Measurements from ENCODE around the gene MMP17.

The MMP17 gene

DNA sequence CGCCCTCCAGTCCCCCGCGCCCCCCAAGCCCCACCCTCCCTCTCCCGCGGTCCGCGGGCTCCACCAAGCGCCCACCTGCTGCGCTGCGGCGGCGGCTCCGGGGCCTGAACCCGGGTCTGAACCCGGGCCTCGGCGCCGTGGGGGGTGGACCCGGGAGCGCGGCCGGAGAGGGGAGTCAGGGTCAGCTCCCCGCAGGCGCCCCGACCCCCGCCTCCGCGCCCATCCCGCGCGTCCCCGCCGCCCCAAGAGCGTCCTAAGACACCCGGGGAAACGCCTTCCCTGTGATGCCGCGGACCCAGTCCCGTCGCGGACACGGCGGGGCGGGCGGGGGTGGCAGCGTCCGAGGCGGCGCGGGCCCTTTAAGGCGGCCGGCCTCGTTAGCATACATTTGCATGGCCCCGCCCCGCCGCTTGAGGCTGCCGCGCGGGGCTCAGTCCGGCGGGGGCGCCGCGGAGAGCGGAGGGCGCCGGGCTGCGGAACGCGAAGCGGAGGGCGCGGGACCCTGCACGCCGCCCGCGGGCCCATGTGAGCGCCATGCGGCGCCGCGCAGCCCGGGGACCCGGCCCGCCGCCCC, at the start of gene MMP17:
MMP17 (plus strand) TSS at position 433 of the 574 bp plus-strand sequence; CDS start at position 535, 102 bp downstream.
- no peak for DNase-seq

- no peak for DNase-seq
These were observed 49.2 kb upstream of the MMP17 start for GRCh38 chr12:131779027-131779426.

- DNase-seq, result no peak
These were observed 46.1 kb upstream of the MMP17 start for GRCh38 chr12:131782061-131782460.

DNA sequence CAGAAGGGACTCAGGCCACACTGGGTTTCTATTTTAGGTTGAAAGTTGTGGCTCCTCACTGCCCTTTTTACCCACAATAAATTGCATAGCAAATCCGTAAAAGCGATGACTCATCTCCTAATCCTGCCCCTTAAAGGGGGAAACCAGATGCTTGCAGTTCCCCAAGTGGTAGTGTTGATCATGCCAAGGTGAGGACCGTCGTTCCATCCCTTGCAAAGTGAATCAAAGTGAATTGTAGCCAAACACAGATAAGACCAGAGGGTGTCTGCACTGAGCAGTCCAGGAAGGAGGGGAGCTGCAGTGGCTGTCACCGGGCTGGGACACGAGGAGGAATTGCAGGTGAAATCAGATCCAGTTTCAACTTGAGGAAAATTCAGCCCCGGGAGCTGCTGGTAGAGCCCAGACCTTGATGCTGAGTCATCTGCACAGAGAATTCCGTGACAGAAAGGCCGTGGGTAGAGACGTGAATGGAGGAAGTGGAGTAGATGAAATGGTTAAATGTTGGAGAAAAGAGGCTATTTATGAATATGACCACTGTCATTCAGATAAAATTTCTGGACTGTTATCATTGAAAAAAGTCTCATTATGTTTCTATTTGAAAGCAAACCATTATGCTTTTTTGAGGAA, 44.2 kb upstream of the MMP17 start:
- no peak for DNase-seq

GRCh38 chr12:131784909-131785762, 43.1 kb upstream of the MMP17 start:
- no peak for DNase-seq

DNA sequence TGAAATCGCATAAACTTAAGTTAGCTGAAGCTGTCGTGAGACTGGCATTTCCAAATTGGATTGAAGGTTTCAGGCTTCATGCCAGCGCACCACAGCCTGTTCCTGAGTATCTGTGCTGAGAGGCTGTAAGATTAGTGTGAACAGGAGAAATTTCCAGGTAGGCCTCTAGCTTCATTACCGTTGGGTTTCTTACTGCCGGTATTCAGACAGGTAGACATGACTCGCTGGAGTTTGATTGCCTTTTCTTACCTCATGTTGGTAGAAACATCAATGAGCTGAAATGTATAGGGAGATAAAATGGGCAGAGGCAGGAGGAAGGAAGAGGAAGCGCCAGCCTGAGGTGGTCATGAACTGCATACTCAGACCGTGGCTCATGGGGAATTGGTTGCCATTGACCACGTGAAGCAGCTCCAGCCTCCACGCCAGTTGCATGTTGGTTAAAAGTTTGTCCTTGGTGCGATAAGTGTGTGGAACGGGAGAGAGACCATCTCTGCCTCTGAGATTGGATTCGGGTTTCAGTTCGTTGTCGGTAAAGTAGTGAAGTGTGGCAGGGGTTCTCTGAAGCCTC, 42.3 kb upstream of the MMP17 start:
- no peak for DNase-seq

- DNase-seq, result no peak
These were observed 41.9 kb upstream of the MMP17 start for GRCh38 chr12:131786331-131786730.

DNA sequence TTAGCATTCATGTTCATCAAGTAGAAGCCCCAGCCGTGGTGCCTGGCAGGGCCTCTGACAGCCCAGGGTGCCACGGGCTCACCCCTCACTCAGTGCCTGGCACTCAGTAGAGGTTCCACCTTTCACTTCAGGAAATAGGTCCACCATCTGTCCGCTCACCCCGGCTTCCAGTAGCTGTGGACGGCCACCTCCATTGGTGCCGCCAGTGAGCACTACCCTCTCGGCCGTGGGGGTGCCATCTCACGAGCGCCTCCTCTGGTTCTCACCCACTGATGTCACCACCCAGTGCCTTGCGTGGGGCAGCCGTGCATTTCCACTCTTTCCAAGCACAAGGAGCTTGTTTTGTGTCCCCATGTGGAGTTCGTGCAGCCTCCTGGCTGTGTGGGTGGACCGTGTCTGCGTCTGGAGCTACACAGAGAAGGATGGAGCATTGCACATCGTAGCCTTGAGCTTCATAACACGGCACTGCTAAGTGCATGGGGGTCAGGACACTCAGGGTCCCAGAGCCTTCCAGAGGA, 41.0 kb upstream of the MMP17 start:
- no peak for DNase-seq

DNA sequence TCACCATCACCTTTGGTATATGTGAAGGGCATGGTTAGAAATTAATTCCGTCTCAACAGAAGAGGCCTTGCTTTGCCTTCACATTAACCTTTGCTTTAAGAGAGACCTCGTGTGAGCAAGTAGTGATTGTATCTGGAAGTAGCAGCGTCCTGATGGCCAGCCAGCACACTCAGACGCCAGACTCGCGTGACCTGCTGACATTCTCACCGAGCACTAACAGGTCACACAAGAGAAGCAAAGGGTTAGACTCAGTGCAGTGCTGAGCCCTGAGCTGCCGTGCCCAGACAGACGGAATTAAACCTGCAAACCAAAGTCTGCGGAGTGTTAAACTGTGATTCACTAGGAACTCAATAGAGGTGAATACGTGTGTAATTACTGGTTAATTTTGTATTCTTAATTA, 40.1 kb upstream of the MMP17 start:
- DNase-seq, result no peak

DNA sequence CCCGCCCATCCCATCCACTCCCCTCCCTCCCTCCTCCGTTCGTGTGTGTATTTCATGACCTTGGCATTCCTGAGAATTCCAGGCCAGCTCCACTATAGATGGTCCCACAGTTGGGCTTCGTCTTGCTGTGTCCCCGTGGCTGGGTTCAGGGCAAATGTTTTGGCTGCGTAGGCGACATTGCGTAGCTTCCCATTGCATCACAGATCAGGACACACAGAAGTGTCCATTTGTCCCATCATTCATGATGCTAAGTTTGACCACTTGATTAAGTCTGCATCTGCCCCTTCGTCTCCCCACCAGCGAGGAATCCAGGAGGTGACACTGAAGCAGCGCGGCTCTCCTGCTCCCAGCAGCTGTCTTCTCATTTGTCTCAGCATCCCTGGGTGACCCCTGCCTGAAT, 38.6 kb upstream of the MMP17 start:
- no peak for DNase-seq

DNA sequence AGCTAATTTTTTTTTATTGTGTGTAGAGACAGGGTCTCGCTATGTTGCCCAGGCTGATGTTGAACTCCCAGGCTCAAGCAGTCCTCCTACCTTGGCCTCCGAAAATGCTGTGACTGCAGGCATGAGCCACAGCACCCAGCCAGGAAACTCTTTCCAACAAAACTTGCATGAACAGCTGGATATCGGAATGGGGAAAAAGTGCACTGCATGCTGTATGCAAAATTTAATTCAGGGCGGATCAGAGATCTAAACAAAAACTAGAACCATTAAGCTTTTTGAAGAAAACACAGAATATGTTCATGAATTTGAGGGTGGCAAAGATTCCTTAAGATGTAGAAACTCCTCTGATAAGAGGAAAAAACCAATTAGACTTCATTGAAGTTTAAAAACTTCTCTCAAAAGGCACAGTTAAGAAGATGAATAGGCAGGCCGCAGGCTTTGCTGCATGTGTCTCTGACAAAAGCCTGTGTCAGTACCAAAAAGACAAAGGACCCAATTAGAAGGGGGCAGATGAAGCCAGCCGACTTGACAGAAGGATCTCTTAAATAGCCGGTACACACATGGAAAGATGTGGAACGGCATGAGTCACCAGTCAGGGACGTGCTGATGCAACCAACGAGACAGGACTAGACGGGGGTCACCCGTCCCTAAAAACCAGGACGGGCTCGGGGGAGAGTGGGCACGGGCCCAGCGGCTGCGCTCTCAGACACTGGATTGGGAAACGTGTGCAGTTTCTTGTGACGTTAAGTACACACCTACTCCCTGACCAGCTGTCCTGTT, 34.8 kb upstream of the MMP17 start:
- DNase-seq, result no peak

GRCh38 chr12:131794061-131794460, 34.1 kb upstream of the MMP17 start:
- DNase-seq, result no peak

DNA sequence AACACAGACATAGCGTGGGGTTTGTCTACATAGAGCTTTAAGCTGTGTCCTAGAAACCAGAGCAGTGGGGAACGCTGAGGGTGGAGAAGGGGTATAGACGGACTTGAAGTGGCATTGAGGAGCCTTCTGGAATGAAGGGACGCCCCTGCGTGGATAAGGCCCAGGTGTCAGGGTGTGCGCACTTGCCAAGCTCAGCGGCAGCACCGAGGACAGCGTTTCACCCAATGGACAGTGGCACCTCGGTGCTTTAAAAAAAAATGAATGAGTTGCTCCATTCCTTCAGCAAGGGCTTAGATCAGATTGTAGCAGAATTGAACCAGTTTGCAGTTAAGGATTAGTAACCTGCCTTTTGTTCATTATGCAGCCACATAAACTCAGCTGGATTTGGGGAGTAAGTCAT, 33.6 kb upstream of the MMP17 start:
- DNase-seq, result no peak

DNA sequence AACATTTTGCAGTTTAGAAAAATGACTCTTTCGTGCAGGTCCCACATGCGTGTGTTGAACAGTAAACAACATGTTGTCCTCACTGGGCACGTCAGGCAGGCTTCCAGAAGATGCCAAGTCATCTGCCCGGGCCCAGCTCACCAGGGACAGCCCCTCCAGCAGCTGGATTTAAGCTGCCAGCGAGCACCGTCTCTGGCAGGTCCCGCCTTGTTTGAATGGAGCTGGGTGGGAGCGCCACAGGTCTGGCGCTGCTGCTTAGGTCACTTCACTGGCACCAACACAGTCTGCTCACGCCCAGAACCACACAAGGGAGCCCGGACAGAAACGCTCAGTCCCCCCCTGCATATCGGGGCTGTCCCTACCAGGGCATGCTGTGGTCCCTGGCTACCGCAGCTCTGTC, 33.1 kb upstream of the MMP17 start:
- no peak for DNase-seq

DNA sequence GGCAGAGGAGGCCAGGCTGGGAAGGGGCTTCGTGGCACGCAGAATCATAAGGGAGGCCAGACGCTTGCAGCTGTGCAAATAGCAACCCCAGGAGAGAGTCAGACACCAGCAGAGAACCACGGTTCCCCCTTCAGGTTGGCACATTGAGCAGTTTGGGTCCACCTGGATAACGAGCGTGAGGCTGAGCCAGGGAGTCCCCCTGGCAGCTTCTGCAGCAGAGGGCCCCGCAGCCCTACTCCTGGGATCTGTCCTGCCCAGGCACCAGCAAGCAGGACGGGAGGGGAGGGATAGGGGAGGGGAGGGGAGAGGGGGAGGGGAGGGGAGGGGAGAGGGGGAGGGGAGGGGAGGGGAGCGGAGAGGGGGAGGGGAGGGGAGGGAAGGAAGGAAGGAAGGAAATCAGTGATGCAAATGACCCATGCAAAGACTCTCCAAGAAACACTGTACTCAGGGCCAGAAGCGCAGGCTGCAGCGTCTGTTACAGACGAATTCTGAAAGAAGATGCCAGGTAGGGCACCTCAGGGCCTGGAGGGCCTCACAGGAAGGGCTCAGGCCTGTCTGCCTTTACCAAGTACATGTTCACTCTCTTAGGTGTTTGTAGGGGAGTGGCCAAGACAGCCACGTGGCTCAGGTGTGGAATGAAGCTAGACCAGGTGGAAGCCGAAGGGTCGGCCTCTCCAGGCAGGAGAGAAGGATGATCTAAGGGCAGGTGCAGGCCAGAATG, 32.3 kb upstream of the MMP17 start:
- DNase-seq, result no peak

GRCh38 chr12:131796411-131796736, 31.8 kb upstream of the MMP17 start:
- no peak for DNase-seq

DNA sequence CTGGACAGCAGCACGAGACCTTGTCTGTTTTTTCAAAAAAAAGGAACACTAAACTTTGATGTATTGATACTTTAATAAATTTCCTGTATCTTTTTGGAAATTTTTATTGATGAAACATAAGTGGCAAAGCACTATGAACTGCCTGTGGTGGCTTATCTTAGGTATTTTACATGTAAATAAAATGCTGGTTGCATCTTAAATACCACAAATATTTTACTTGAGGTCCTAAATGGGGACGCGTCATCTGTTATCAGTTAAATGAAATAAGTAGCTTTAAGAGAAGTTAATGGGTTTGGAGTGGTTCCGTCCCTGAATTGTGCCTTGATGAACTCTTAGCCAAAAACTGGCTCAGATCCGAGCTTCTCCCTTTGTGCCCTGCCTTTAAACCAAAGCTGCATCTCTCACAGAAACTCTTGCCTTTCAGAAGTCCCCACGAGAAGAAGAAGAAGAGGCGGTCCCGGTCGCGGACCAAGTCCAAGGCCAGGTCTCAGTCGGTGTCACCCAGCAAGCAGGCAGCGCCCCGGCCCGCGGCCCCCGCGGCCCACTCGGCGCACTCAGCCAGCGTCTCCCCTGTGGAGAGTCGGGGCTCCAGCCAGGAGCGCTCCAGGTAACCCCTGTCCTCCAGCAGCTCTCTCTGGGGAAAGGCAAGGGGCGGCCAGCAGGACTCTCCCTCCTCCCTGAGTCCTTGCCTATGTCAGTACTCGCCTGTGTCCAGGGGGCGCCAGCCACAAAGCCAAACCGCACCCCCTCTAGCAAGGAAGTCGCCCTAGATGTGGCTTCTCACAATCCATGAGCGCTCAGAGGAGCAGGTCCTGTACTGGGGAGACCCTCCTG, 31.2 kb upstream of the MMP17 start:
- DNase-seq, result no peak

DNA sequence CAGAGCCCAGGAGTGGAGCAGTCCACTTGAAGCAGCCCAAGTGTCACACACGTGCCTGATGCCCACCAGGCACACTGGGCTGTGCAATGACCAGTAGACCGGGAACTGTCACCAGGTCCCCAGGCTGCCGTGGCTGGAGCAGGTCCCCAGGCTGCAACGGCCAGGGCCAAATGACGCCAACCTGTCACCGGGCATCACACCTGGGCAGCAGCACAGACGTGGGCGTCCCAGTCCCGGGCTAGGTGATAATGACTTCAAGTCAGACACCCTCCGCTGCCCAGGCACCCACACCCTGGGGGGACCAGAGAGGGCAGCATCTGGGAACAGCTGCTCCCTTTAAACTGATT, 30.6 kb upstream of the MMP17 start:
- DNase-seq, result no peak

DNA sequence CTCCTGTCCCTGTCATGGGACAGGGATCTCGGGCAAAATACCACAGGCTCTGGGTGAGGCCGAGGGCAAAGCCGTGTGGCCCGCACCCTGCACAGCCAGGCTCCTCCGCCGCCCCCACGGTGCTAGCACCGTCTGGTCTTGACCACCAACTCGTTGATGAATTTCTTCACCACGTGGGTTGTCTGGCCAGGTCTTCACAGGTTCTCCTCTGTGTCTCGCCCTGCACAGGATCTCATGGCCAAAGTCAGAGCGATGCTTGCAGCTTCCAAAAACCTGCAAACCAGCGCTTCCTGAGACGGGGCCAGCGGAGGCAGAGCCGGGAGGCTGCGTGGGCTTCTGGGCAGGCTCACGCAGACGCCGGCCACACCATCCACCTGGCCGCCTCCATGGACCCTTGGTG, 29.0 kb upstream of the MMP17 start:
- no peak for DNase-seq

- DNase-seq, result no peak
These were observed 28.2 kb upstream of the MMP17 start for GRCh38 chr12:131799828-131800593.
